ENCODE results near the gene MYO9B.

The MYO9B gene

DNA sequence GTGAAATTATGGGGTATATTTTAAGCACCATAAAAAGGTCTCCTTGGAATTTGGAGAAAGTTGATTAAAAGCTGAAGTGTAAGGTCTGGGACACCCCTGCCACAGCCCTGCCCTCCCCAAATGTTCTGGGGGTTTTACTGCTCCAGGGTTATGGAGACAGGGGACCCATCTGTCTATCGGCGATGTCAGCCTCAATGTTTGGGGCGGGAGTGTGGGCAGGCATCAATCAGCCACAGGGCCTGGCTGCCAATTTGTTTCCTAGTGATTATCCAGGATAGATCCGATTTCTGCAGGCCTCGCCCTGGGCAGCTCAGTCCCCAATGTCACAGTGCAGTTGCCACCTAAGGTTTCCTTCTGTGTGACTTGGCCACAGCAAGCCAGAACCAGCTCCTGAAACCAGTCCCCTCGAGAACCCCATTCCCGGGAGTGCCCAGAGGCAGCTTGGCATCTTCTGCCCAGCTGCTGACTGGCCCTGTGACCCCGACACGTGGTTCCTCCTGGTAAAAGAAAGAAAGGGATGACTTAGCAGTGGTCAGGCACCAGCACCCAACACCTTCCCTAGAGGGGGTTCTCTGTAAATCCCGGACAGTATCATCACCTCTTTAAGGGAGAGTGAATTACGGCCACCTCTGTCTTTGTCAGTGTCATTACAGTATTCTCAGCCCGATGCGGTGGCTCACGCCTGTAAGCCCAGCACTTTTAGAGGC is 41.6 kb downstream of the MYO9B start:
- TF ChIP-seq, protein P1, sequence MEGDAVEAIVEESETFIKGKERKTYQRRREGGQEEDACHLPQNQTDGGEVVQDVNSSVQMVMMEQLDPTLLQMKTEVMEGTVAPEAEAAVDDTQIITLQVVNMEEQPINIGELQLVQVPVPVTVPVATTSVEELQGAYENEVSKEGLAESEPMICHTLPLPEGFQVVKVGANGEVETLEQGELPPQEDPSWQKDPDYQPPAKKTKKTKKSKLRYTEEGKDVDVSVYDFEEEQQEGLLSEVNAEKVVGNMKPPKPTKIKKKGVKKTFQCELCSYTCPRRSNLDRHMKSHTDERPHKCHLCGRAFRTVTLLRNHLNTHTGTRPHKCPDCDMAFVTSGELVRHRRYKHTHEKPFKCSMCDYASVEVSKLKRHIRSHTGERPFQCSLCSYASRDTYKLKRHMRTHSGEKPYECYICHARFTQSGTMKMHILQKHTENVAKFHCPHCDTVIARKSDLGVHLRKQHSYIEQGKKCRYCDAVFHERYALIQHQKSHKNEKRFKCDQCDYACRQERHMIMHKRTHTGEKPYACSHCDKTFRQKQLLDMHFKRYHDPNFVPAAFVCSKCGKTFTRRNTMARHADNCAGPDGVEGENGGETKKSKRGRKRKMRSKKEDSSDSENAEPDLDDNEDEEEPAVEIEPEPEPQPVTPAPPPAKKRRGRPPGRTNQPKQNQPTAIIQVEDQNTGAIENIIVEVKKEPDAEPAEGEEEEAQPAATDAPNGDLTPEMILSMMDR (IDR thresholded peaks at IDR 0.05; ENCODE audit: low read depth, low read length, missing control alignments): no peak
- Histone ChIP-seq H3K36me3 (replicated peaks) (peaks cover 6% of the 10 kb centered on the region), H3K27me3 (replicated peaks) (no peaks in the 10 kb centered on the region), H3K27ac (no peak overlapping the region), H3K4me3 (ENCODE audit: low read depth, low read length) (no peak overlapping the region)
- in situ Hi-C loops (cut with HindIII; ENCODE audit: low pct_ligation_motif_present, low sequenced_read_pairs): no loop called here
- DNase-seq: no peak

DNA sequence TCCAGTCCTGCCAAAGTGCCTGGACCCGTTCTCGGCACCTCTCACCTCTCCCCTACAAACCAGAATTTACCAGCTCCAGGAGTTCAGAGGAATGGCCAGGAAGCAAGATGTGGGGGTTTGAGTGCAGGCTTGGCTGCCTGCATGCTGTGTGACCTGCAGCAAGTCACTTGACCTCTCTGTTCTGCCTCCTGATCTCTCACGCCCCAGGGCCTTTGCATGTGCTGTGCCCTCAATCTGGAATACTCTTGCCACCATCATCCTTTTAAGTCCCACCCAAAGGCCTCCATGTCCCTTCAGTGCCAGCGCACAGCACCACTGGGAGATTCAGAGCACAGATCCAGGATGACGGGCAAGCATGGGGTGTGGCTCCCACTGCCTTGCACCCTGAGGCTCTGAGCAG is 43.4 kb downstream of the MYO9B start:
- in situ Hi-C loops (cut with HindIII; ENCODE audit: low pct_ligation_motif_present, low sequenced_read_pairs): no loop called here
- no peak overlapping the region for H3K27ac ChIP-seq
- H3K27me3 ChIP-seq (replicated peaks): no peaks in the 10 kb centered on the region
- TF ChIP-seq, protein P1 (IDR thresholded peaks at IDR 0.05; ENCODE audit: low read depth, low read length, missing control alignments): no peak
- peaks cover 3% of the 10 kb centered on the region for H3K36me3 ChIP-seq (replicated peaks)
- H3K4me3 ChIP-seq (ENCODE audit: low read depth, low read length): no peak overlapping the region
- no peak for DNase-seq

DNA sequence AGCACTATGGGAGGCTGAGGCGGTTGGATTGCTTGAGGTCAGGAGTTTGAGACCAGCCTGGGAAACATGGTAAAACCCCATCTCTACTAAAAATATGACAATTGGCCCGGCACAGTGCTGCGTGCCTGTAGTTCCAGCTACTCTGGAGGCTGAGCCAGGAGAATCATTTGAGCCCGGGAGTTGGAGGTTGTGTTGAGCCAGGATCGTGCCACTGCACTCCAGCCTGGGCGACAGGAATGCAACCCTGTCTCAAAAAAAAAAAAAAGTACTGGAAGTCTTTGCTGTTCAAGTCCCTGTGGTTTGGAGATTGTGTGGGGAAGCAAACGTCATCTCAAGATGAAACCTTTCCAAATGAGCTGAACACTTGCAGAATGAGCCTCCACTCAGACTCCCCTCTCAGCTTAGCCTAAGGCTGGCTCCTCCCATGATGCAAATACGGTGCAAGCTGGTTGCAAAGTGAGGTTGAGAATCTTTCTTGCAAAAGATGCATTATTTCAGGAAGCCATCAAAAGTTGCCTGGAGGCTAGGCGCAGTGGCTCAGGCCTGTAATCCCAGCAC is 46.2 kb downstream of the MYO9B start:
- TF ChIP-seq, protein P1 (IDR thresholded peaks at IDR 0.05; ENCODE audit: low read depth, low read length, missing control alignments): no peak
- peak; percentile 45 for DNase-seq
- Histone ChIP-seq H3K27me3 (replicated peaks) (no peaks in the 10 kb centered on the region), H3K27ac (no peak overlapping the region), H3K36me3 (replicated peaks) (peaks cover 3% of the 10 kb centered on the region), H3K4me3 (ENCODE audit: low read depth, low read length) (no peak overlapping the region)
- in situ Hi-C loops (cut with HindIII; ENCODE audit: low pct_ligation_motif_present, low sequenced_read_pairs): no loop called here

DNA sequence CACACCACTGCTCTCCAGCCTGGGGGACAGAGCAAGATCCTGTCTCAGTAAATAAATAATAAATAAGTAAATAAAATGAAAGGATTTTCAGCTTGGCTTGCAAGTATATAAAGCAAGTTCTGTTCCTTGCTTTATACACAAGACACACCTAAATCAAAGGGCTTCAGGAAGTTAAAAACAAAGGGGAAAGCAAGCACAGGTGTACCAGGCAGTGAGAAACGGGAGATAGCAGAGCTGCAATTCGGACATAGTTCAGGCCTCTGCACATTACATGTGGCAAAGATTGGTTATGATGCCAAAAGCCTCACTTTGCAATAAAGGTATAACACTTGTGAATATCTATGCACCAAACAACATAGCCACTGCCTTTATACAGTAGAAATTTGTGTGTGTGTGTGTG is 47.5 kb downstream of the MYO9B start:
- in situ Hi-C loops (cut with HindIII; ENCODE audit: low pct_ligation_motif_present, low sequenced_read_pairs): no loop called here
- Histone ChIP-seq H3K36me3 (replicated peaks) (peaks cover 8% of the 10 kb centered on the region), H3K4me3 (ENCODE audit: low read depth, low read length) (no peak overlapping the region), H3K27me3 (replicated peaks) (no peaks in the 10 kb centered on the region), H3K27ac (no peak overlapping the region)
- TF ChIP-seq, protein P1 (IDR thresholded peaks at IDR 0.05; ENCODE audit: low read depth, low read length, missing control alignments): no peak
- DNase-seq: no peak

DNA sequence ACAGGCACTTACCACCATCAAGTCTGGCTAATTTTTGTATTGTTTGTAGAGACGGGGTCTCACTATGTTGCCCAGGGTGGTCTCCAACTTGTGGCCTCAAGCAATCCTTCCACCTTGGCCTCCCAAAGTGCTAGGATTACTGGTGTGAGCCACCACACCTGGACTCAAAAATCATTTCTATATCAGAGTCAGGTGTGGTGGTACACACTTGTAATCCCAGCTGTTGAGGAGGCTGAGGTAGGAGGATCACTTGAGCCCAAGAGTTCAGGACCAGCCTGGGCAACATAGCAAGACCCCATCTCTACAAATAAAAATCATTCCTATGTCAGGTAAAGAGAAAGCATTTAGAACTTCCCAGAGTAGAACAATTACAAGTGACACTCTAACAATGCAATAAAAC is 48.4 kb downstream of the MYO9B start:
- in situ Hi-C loops (cut with HindIII; ENCODE audit: low pct_ligation_motif_present, low sequenced_read_pairs): no loop called here
- no peak for DNase-seq
- TF ChIP-seq, protein P1 (IDR thresholded peaks at IDR 0.05; ENCODE audit: low read depth, low read length, missing control alignments): no peak
- no peaks in the 10 kb centered on the region for H3K27me3 ChIP-seq (replicated peaks)
- H3K4me3 ChIP-seq (ENCODE audit: low read depth, low read length): no peak overlapping the region
- H3K36me3 ChIP-seq (replicated peaks): peaks cover 8% of the 10 kb centered on the region
- no peak overlapping the region for H3K27ac ChIP-seq

Measured in brain microvascular endothelial cell (primary cell).